ENCODE measurements around the gene PMP22. TPM values are rescaled to one million over a fixed set of nuclear protein-coding genes. Genes with fewer than 3 reads are reported as not detected.
"Not testable (repeated sequence)": the region's sequence is repeated elsewhere in the genome, so short reads cannot be mapped to it uniquely, and the experiment has no call there.

PMP22 gene
- total RNA-seq, 1 experiment from 2014 or later: not detected

GRCh38 chr17:15231851-15232516, 33.1 kb downstream of the PMP22 start:
- Histone ChIP-seq H3K9ac (ENCODE audit: low read length) (no peak overlapping the region), H4K20me1 (ENCODE audit: insufficient read depth, low read depth, low read length) (no peaks in the 10 kb centered on the region), H3K79me2 (ENCODE audit: low read length) (no peaks in the 10 kb centered on the region), H3K4me3 (ENCODE audit: low read length) (no peak overlapping the region), H2AFZ (ENCODE audit: low read length) (no peak overlapping the region), H3K27me3 (ENCODE audit: low read length) (no peaks in the 10 kb centered on the region), H3K4me1 (ENCODE audit: low read length) (no peaks in the 10 kb centered on the region), H3K9me3 (ENCODE audit: low read length) (no peaks in the 10 kb centered on the region), H3K27ac (ENCODE audit: low read length) (no peak overlapping the region), H3K36me3 (ENCODE audit: insufficient read depth, low read length) (no peaks in the 10 kb centered on the region), H3K4me2 (ENCODE audit: low read depth, low read length, poor library complexity, severe bottlenecking) (no peak overlapping the region), H3K9me2 (replicated peaks; ENCODE audit: insufficient read depth, low read length) (no peaks in the 10 kb centered on the region)
- DNase-seq: no peak

GRCh38 chr17:15230866-15231265, 34.3 kb downstream of the PMP22 start:
- Histone ChIP-seq H3K4me1 (ENCODE audit: low read length) (no peaks in the 10 kb centered on the region), H3K9me3 (ENCODE audit: low read length) (no peaks in the 10 kb centered on the region), H3K27me3 (ENCODE audit: low read length) (no peaks in the 10 kb centered on the region), H4K20me1 (ENCODE audit: insufficient read depth, low read depth, low read length) (no peaks in the 10 kb centered on the region), H3K9me2 (replicated peaks; ENCODE audit: insufficient read depth, low read length) (no peaks in the 10 kb centered on the region), H3K4me2 (ENCODE audit: low read depth, low read length, poor library complexity, severe bottlenecking) (no peak overlapping the region), H3K4me3 (ENCODE audit: low read length) (no peak overlapping the region), H3K79me2 (ENCODE audit: low read length) (no peaks in the 10 kb centered on the region), H3K36me3 (ENCODE audit: insufficient read depth, low read length) (no peaks in the 10 kb centered on the region), H3K27ac (ENCODE audit: low read length) (no peak overlapping the region), H3K9ac (ENCODE audit: low read length) (no peak overlapping the region), H2AFZ (ENCODE audit: low read length) (no peak overlapping the region)
- no peak for DNase-seq

- H2AFZ ChIP-seq (ENCODE audit: low read length); H3K9me2 ChIP-seq (replicated peaks; ENCODE audit: insufficient read depth, low read length); H3K27ac ChIP-seq (ENCODE audit: low read length); H3K36me3 ChIP-seq (ENCODE audit: insufficient read depth, low read length); H3K4me3 ChIP-seq (ENCODE audit: low read length); H3K27me3 ChIP-seq (ENCODE audit: low read length); H4K20me1 ChIP-seq (ENCODE audit: insufficient read depth, low read depth, low read length); H3K9me3 ChIP-seq (ENCODE audit: low read length); H3K79me2 ChIP-seq (ENCODE audit: low read length); H3K4me2 ChIP-seq (ENCODE audit: low read depth, low read length, poor library complexity, severe bottlenecking); DNase-seq; H3K4me1 ChIP-seq (ENCODE audit: low read length); H3K9ac ChIP-seq (ENCODE audit: low read length): not testable (repeated sequence)
Observed at GRCh38 chr17:15221827-15222226, 43.3 kb downstream of the PMP22 start.

GRCh38 chr17:15220785-15221184, 44.3 kb downstream of the PMP22 start:
- Histone ChIP-seq H3K4me1 (ENCODE audit: low read length) (no peaks in the 10 kb centered on the region), H3K36me3 (ENCODE audit: insufficient read depth, low read length) (no peaks in the 10 kb centered on the region), H3K4me2 (ENCODE audit: low read depth, low read length, poor library complexity, severe bottlenecking) (no peak overlapping the region), H2AFZ (ENCODE audit: low read length) (no peak overlapping the region), H3K27me3 (ENCODE audit: low read length) (no peaks in the 10 kb centered on the region), H3K27ac (ENCODE audit: low read length) (no peak overlapping the region), H3K9ac (ENCODE audit: low read length) (no peak overlapping the region), H3K9me2 (replicated peaks; ENCODE audit: insufficient read depth, low read length) (no peaks in the 10 kb centered on the region), H3K9me3 (ENCODE audit: low read length) (no peaks in the 10 kb centered on the region), H3K79me2 (ENCODE audit: low read length) (no peaks in the 10 kb centered on the region), H3K4me3 (ENCODE audit: low read length) (no peak overlapping the region), H4K20me1 (ENCODE audit: insufficient read depth, low read depth, low read length) (no peaks in the 10 kb centered on the region)
- DNase-seq: no peak

DNA sequence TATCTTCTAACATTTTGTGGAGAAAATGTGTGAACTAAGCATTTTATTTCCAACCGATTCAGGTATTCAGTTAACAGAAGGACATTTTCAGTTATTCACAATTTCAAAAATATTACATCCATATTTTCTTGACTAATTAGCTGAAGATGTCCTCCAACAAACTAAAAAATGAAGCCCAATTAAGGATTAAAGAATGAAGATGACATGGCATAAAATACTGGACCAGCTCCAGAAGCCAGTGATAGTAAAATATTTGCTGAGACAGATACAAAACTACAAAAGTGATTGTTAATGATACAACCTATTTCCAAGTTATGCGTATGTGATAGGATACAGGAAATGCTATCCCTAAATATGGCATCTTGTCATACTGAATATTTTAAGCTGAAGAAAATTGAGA, 48.6 kb downstream of the PMP22 start:
- Histone ChIP-seq H3K36me3 (ENCODE audit: insufficient read depth, low read length) (no peaks in the 10 kb centered on the region), H3K9me3 (ENCODE audit: low read length) (no peaks in the 10 kb centered on the region), H3K27me3 (ENCODE audit: low read length) (no peaks in the 10 kb centered on the region), H3K9ac (ENCODE audit: low read length) (no peak overlapping the region), H4K20me1 (ENCODE audit: insufficient read depth, low read depth, low read length) (no peaks in the 10 kb centered on the region), H3K79me2 (ENCODE audit: low read length) (no peaks in the 10 kb centered on the region), H3K4me3 (ENCODE audit: low read length) (no peak overlapping the region), H3K27ac (ENCODE audit: low read length) (no peak overlapping the region), H3K9me2 (replicated peaks; ENCODE audit: insufficient read depth, low read length) (no peaks in the 10 kb centered on the region), H3K4me1 (ENCODE audit: low read length) (no peaks in the 10 kb centered on the region), H3K4me2 (ENCODE audit: low read depth, low read length, poor library complexity, severe bottlenecking) (no peak overlapping the region), H2AFZ (ENCODE audit: low read length) (no peak overlapping the region)
- DNase-seq: no peak

GRCh38 chr17:15213381-15214087, 51.6 kb downstream of the PMP22 start:
- no peak overlapping the region for H3K27ac ChIP-seq (ENCODE audit: low read length)
- H3K9me2 ChIP-seq (replicated peaks; ENCODE audit: insufficient read depth, low read length): no peaks in the 10 kb centered on the region
- H4K20me1 ChIP-seq (ENCODE audit: insufficient read depth, low read depth, low read length): no peaks in the 10 kb centered on the region
- H3K27me3 ChIP-seq (ENCODE audit: low read length): no peaks in the 10 kb centered on the region
- H3K9me3 ChIP-seq (ENCODE audit: low read length): no peaks in the 10 kb centered on the region
- H2AFZ ChIP-seq (ENCODE audit: low read length): no peak overlapping the region
- H3K4me2 ChIP-seq (ENCODE audit: low read depth, low read length, poor library complexity, severe bottlenecking): no peak overlapping the region
- peak; percentile 69 for DNase-seq
- no peaks in the 10 kb centered on the region for H3K36me3 ChIP-seq (ENCODE audit: insufficient read depth, low read length)
- no peak overlapping the region for H3K4me3 ChIP-seq (ENCODE audit: low read length)
- no peaks in the 10 kb centered on the region for H3K79me2 ChIP-seq (ENCODE audit: low read length)
- H3K4me1 ChIP-seq (ENCODE audit: low read length): no peaks in the 10 kb centered on the region
- no peak overlapping the region for H3K9ac ChIP-seq (ENCODE audit: low read length)

DNA sequence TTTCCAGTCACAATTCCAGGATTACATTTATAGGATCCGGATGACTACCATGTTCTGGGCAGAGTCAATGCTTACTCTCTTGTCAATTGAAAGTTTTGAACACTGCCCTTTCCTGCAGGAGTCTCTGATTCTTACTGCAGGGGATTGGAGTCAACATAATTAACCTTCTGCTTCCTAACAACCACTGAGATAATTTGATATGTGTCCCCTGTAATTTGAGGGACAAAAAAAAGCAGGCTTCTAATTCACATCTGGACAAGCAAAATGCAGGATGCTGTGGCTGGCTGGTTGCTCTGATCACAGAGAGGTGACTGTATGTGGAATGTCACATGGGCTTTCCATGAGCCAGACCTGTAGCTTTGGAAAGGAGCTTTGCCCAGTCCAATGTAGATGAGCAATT, 54.9 kb downstream of the PMP22 start:
- H3K79me2 ChIP-seq (ENCODE audit: low read length): no peaks in the 10 kb centered on the region
- no peaks in the 10 kb centered on the region for H3K9me2 ChIP-seq (replicated peaks; ENCODE audit: insufficient read depth, low read length)
- no peaks in the 10 kb centered on the region for H3K9me3 ChIP-seq (ENCODE audit: low read length)
- H3K27ac ChIP-seq (ENCODE audit: low read length): no peak overlapping the region
- no peak overlapping the region for H2AFZ ChIP-seq (ENCODE audit: low read length)
- no peak overlapping the region for H3K9ac ChIP-seq (ENCODE audit: low read length)
- DNase-seq: no peak
- no peaks in the 10 kb centered on the region for H3K27me3 ChIP-seq (ENCODE audit: low read length)
- H3K4me1 ChIP-seq (ENCODE audit: low read length): no peaks in the 10 kb centered on the region
- no peak overlapping the region for H3K4me2 ChIP-seq (ENCODE audit: low read depth, low read length, poor library complexity, severe bottlenecking)
- H3K36me3 ChIP-seq (ENCODE audit: insufficient read depth, low read length): no peaks in the 10 kb centered on the region
- H4K20me1 ChIP-seq (ENCODE audit: insufficient read depth, low read depth, low read length): no peaks in the 10 kb centered on the region
- H3K4me3 ChIP-seq (ENCODE audit: low read length): no peak overlapping the region

- H2AFZ ChIP-seq (ENCODE audit: low read length); H3K79me2 ChIP-seq (ENCODE audit: low read length); H3K9me3 ChIP-seq (ENCODE audit: low read length); H3K4me1 ChIP-seq (ENCODE audit: low read length); DNase-seq; H3K4me3 ChIP-seq (ENCODE audit: low read length); H3K27me3 ChIP-seq (ENCODE audit: low read length); H3K27ac ChIP-seq (ENCODE audit: low read length); H3K9me2 ChIP-seq (replicated peaks; ENCODE audit: insufficient read depth, low read length); H3K9ac ChIP-seq (ENCODE audit: low read length); H3K4me2 ChIP-seq (ENCODE audit: low read depth, low read length, poor library complexity, severe bottlenecking); H4K20me1 ChIP-seq (ENCODE audit: insufficient read depth, low read depth, low read length); H3K36me3 ChIP-seq (ENCODE audit: insufficient read depth, low read length): not testable (repeated sequence)
Observed at GRCh38 chr17:15203062-15203461, 62.1 kb downstream of the PMP22 start.
